Measurements from ENCODE around the gene THAP5. TPM values are rescaled to one million over a fixed set of nuclear protein-coding genes. Genes with fewer than 3 reads are reported as not detected.

THAP5 gene
- polyA plus RNA-seq, 3 donors, result 3.0 to 10.7 (median 9.9) TPM

GRCh38 chr7:108600399-108600798, 30.9 kb upstream of the THAP5 start:
- TF ChIP-seq, protein P1, sequence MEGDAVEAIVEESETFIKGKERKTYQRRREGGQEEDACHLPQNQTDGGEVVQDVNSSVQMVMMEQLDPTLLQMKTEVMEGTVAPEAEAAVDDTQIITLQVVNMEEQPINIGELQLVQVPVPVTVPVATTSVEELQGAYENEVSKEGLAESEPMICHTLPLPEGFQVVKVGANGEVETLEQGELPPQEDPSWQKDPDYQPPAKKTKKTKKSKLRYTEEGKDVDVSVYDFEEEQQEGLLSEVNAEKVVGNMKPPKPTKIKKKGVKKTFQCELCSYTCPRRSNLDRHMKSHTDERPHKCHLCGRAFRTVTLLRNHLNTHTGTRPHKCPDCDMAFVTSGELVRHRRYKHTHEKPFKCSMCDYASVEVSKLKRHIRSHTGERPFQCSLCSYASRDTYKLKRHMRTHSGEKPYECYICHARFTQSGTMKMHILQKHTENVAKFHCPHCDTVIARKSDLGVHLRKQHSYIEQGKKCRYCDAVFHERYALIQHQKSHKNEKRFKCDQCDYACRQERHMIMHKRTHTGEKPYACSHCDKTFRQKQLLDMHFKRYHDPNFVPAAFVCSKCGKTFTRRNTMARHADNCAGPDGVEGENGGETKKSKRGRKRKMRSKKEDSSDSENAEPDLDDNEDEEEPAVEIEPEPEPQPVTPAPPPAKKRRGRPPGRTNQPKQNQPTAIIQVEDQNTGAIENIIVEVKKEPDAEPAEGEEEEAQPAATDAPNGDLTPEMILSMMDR (IDR thresholded peaks at IDR 0.05), result no peak
- no peak for DNase-seq
- H2AFZ ChIP-seq (ENCODE audit: insufficient read depth, low read depth, low read length, poor library complexity, severe bottlenecking), result no peak overlapping the region
- intact Hi-C loops (cut with micrococcal nuclease), result no loop called here
- H3K27ac ChIP-seq (ENCODE audit: low read depth in 1 of 2, low read length in 2 of 2), result no peak overlapping the region
- peaks cover 2 to 7% (median 7%) of the 10 kb centered on the region in 3 donors for H3K27me3 Mint-ChIP-seq (ENCODE audit: low read depth in 3 of 3)
- H3K4me3 Mint-ChIP-seq, result no peak overlapping the region
- H3K27me3 ChIP-seq (ENCODE audit: control insufficient read depth in 2 of 2, insufficient read depth in 2 of 2, low read length in 2 of 2), result no peaks in the 10 kb centered on the region
- no peak overlapping the region for H3K4me2 ChIP-seq (replicated peaks; ENCODE audit: extremely low read depth, low read length, poor library complexity, severe bottlenecking)
- no peaks in the 10 kb centered on the region for H3K4me1 ChIP-seq (ENCODE audit: control insufficient read depth in 1 of 2, insufficient read depth in 2 of 2, low read length in 2 of 2)
- no peaks in the 10 kb centered on the region for H3K79me2 ChIP-seq (ENCODE audit: insufficient read depth, low read length)
- H3K9ac ChIP-seq (ENCODE audit: insufficient read depth, low read length, poor library complexity, severe bottlenecking), result no peak overlapping the region
- 100% methylated on average over 1 of the region's 1 CpG for whole genome bisulfite sequencing (ENCODE audit: insufficient coverage)
- H3K9me3 Mint-ChIP-seq, result peaks cover 0 to 7% (median 0%) of the 10 kb centered on the region in 7 donors
- H3K36me3 Mint-ChIP-seq, result no peaks in the 10 kb centered on the region
- no peak overlapping the region for H3K4me3 ChIP-seq (replicated peaks in 1 of 3; ENCODE audit: low read depth in 2 of 3, low read length in 3 of 3)
- no peaks in the 10 kb centered on the region for H3K4me1 Mint-ChIP-seq
- H4K20me1 ChIP-seq (ENCODE audit: insufficient read depth, low read length), result no peaks in the 10 kb centered on the region
- no peaks in the 10 kb centered on the region for H3K36me3 ChIP-seq (replicated peaks in 1 of 2; ENCODE audit: control insufficient read depth in 1 of 2, insufficient read depth in 2 of 2, low read length in 2 of 2)
- H3K9me3 ChIP-seq (replicated peaks in 1 of 2; ENCODE audit: control insufficient read depth in 1 of 2, insufficient read depth in 1 of 2, low read length in 2 of 2), result no peaks in the 10 kb centered on the region
- no peak overlapping the region for H3K27ac Mint-ChIP-seq

GRCh38 chr7:108598914-108599580, 29.5 kb upstream of the THAP5 start:
- H3K4me3 ChIP-seq (replicated peaks in 1 of 3; ENCODE audit: low read depth in 2 of 3, low read length in 3 of 3), result no peak overlapping the region
- TF ChIP-seq, protein P1 (IDR thresholded peaks at IDR 0.05), result no peak
- H3K4me1 Mint-ChIP-seq, result no peaks in the 10 kb centered on the region
- 100% methylated on average over 3 of the region's 6 CpGs for WGBS (ENCODE audit: insufficient coverage)
- no peaks in the 10 kb centered on the region for H3K9me3 ChIP-seq (replicated peaks in 1 of 2; ENCODE audit: control insufficient read depth in 1 of 2, insufficient read depth in 1 of 2, low read length in 2 of 2)
- no peaks in the 10 kb centered on the region for H3K36me3 Mint-ChIP-seq
- no peak overlapping the region for H3K27ac Mint-ChIP-seq
- no peaks in the 10 kb centered on the region for H3K27me3 ChIP-seq (ENCODE audit: control insufficient read depth in 2 of 2, insufficient read depth in 2 of 2, low read length in 2 of 2)
- H3K27me3 Mint-ChIP-seq (ENCODE audit: low read depth in 3 of 3), result peaks cover 0 to 8% (median 4%) of the 10 kb centered on the region in 3 donors
- no peaks in the 10 kb centered on the region for H3K36me3 ChIP-seq (replicated peaks in 1 of 2; ENCODE audit: control insufficient read depth in 1 of 2, insufficient read depth in 2 of 2, low read length in 2 of 2)
- H3K4me2 ChIP-seq (replicated peaks; ENCODE audit: extremely low read depth, low read length, poor library complexity, severe bottlenecking), result no peak overlapping the region
- peaks cover 0 to 12% (median 4%) of the 10 kb centered on the region in 7 donors for H3K9me3 Mint-ChIP-seq
- no peak for DNase-seq
- no peak overlapping the region for H3K27ac ChIP-seq (ENCODE audit: low read depth in 1 of 2, low read length in 2 of 2)
- H3K4me3 Mint-ChIP-seq, result no peak overlapping the region
- intact Hi-C loops (cut with micrococcal nuclease), result no loop called here
- H3K9ac ChIP-seq (ENCODE audit: insufficient read depth, low read length, poor library complexity, severe bottlenecking), result no peak overlapping the region
- H3K79me2 ChIP-seq (ENCODE audit: insufficient read depth, low read length), result no peaks in the 10 kb centered on the region
- no peaks in the 10 kb centered on the region for H3K4me1 ChIP-seq (ENCODE audit: control insufficient read depth in 1 of 2, insufficient read depth in 2 of 2, low read length in 2 of 2)
- H4K20me1 ChIP-seq (ENCODE audit: insufficient read depth, low read length), result no peaks in the 10 kb centered on the region
- H2AFZ ChIP-seq (ENCODE audit: insufficient read depth, low read depth, low read length, poor library complexity, severe bottlenecking), result no peak overlapping the region

Measured in CD14-positive monocyte (primary cell).